ENCODE data around the gene ATXN10.

GRCh38 chr22:45865561-45866125, 194.0 kb downstream of the ATXN10 start:
- TF ChIP-seq TBL1XR1 (IDR thresholded peaks at IDR 0.05; ENCODE audit: low read depth, low read length), result no peak
- TF ChIP-seq EGR1 (IDR thresholded peaks at IDR 0.05; ENCODE audit: borderline replicate concordance in 1 of 2, low read depth in 2 of 2, low read length in 2 of 2), result no peak
- no peak for TF ChIP-seq POU2F2 (IDR thresholded peaks at IDR 0.05; ENCODE audit: borderline replicate concordance, low read depth, low read length)

Data from GM12878 (cell line).